ENCODE data around the gene LGMN.

GRCh38 chr14:92684801-92685560 lies 63.4 kb downstream of the LGMN start:
- TF ChIP-seq GATA2 (IDR thresholded peaks at IDR 0.05; ENCODE audit: low read depth, low read length) (no peak), GATA3 (IDR thresholded peaks at IDR 0.05; ENCODE audit: low read depth, low read length) (no peak)
